K562 (cell line): ENCODE measurements around the gene AFF3. TPM values are rescaled to one million over a fixed set of nuclear protein-coding genes. Genes with fewer than 3 reads are reported as not detected.

Experiments used
- ATAC-seq: fragments of 200-7000 bp; cut with Tn5 transposase; 3 replicates; pipeline ENCODE4 v1.9.1; 2020; ENCODE audit warnings: moderate library complexity
- BruUV-seq: library from RNA; stranded (reverse); fragments of 400-500 nt; replicated peaks from 2 replicates; lab custom pipeline; 2021; lab: Mats Ljungman, UMichigan
- CTCF ChIA-PET: fragments of 300-600 bp; formaldehyde crosslinking; extraction: SDS; loops from one replicate; lab custom pipeline; 2021; ENCODE audit warnings: low intra/inter-chr PET ratio; lab: Yijun Ruan, JAX
- POLR2A ChIA-PET: fragments of 300-600, 350-650 bp; sonication (Branson Sonifier 250); formaldehyde crosslinking; extraction: SDS; loops from one replicate; lab custom pipeline; 2021; ENCODE audit warnings: antibody characterized with exemption, inconsistent platforms; lab: Yijun Ruan, JAX
- DNase-seq, 4 experiments: peaks; one replicate each; pipeline versions ENCODE4 v3.0.0 to v3.0.0-alpha.2; 2011 to 2018; ENCODE audit warnings: low spot score in 3 of 4, mixed read lengths in 3 of 4; ENCODE audit errors: extremely low read depth in 1 of 4
- FAIRE-seq: peaks from 2 replicates; lab custom pipeline; 2011; peaks lifted over from hg19 to GRCh38; lab: Jason Lieb, UNC
- H2AFZ ChIP-seq: 2 replicates; pipeline ENCODE4 v1.6.0; 2011; ENCODE audit warnings: low read depth, low read length, control low read depth, inconsistent platforms
- H3K27ac ChIP-seq: fragments of 200-600 bp; 3 replicates; pipeline ENCODE4 v1.8.0; 2011; ENCODE audit warnings: low read depth, mild to moderate bottlenecking, control low read depth, inconsistent platforms, low read length, moderate library complexity, mixed read lengths; ENCODE audit errors: extremely low read depth
- H3K27me3 ChIP-seq, 2 experiments: fragments of 300-600 bp in 1 of 2; 2 replicates in 1 of 2; 3 replicates in 1 of 2; pipeline versions ENCODE4 v1.6.0 to v1.8.0; 2011; ENCODE audit warnings: inconsistent platforms in 2 of 2, low read length in 2 of 2, mild to moderate bottlenecking in 1 of 2, mixed read lengths in 1 of 2, moderate library complexity in 1 of 2; ENCODE audit not compliant: control insufficient read depth in 2 of 2, insufficient read depth in 2 of 2
- H3K36me3 ChIP-seq: fragments of 300-600 bp; 3 replicates; pipeline ENCODE4 v1.8.0; 2011; ENCODE audit warnings: mild to moderate bottlenecking, low read length, inconsistent platforms; ENCODE audit not compliant: control insufficient read depth, insufficient read depth
- H3K4me1 ChIP-seq, 2 experiments: fragments of 200-600 bp in 1 of 2; replicated peaks in 1 of 2; 2 replicates in 1 of 2; 3 replicates in 1 of 2; pipeline versions ENCODE4 v1.5.1 to v1.8.0; 2011; ENCODE audit warnings: inconsistent platforms in 2 of 2, low read length in 2 of 2, mild to moderate bottlenecking in 1 of 2, mixed read lengths in 1 of 2, moderate library complexity in 1 of 2; ENCODE audit not compliant: control insufficient read depth in 2 of 2, insufficient read depth in 2 of 2
- H3K4me2 ChIP-seq: 2 replicates; pipeline ENCODE4 v1.6.1; 2011; ENCODE audit warnings: low read length, control low read depth, inconsistent platforms, mixed read lengths; ENCODE audit not compliant: insufficient read depth
- H3K4me3 ChIP-seq: fragments of 200-600 bp; sonication (generic), shearing (Covaris generic); 2 replicates; pipeline ENCODE4 v1.5.1; 2016; ENCODE audit warnings: control low read depth, inconsistent platforms
- H3K79me2 ChIP-seq: fragments of 200-600 bp; 3 replicates; pipeline ENCODE4 v1.8.0; 2011; ENCODE audit warnings: low read length, inconsistent platforms; ENCODE audit not compliant: control insufficient read depth, insufficient read depth
- H3K9ac ChIP-seq, 2 experiments: 2 replicates each; pipeline versions ENCODE4 v1.6.0 to v1.6.1; 2011; ENCODE audit warnings: low read depth in 2 of 2, low read length in 2 of 2, control low read depth in 1 of 2, inconsistent platforms in 1 of 2, mild to moderate bottlenecking in 1 of 2, mixed read lengths in 1 of 2; ENCODE audit not compliant: insufficient read depth in 1 of 2
- H3K9me1 ChIP-seq: one replicate; pipeline ENCODE4 v1.6.0; 2011; ENCODE audit warnings: inconsistent platforms, mild to moderate bottlenecking, low read length, moderate library complexity; ENCODE audit not compliant: control insufficient read depth, insufficient read depth
- H3K9me3 ChIP-seq: replicated peaks from 2 replicates; pipeline ENCODE4 v1.5.1; 2011; ENCODE audit warnings: low read depth, low read length, inconsistent platforms; ENCODE audit not compliant: control insufficient read depth, insufficient read depth
- H4K20me1 ChIP-seq: replicated peaks from 2 replicates; pipeline ENCODE4 v1.6.1; 2011; ENCODE audit warnings: low read length, inconsistent platforms, mixed read lengths; ENCODE audit not compliant: control insufficient read depth, insufficient read depth
- DDX20 ChIP-seq: fragments of 450-650 bp; IDR thresholded peaks from 2 replicates; pipeline ENCODE4 v1.6.1; 2016; ENCODE audit warnings: missing genetic modification characterization, low read depth, mild to moderate bottlenecking, missing compliant biosample characterization, moderate library complexity
- EWSR1 ChIP-seq: fragments of 450-650 bp; IDR thresholded peaks from 2 replicates; pipeline ENCODE4 v1.6.1; 2018; ENCODE audit warnings: borderline replicate concordance, mild to moderate bottlenecking, low read depth, moderate library complexity; ENCODE audit not compliant: partially characterized antibody
- FOXK1 ChIP-seq: sonication (generic); formaldehyde crosslinking; IDR thresholded peaks from 2 replicates; pipeline ENCODE4 v1.8.0; 2022; ENCODE audit warnings: missing genetic modification reagents, mild to moderate bottlenecking, borderline replicate concordance
- FOXK2 ChIP-seq, 2 experiments: fragments of 450-650 bp; IDR thresholded peaks in 1 of 2; conservative IDR thresholded peaks in 1 of 2; 2 replicates each; pipeline ENCODE4 v1.6.1; 2016; ENCODE audit warnings: low read depth in 2 of 2, mild to moderate bottlenecking in 1 of 2
- ZNF644 ChIP-seq: fragments of 200-800 bp; sonication (Bioruptor generic); IDR thresholded peaks from 2 replicates; pipeline ENCODE4 v1.6.1; 2016; ENCODE audit warnings: low read depth, missing genetic modification characterization, missing compliant biosample characterization
- ZNF717 ChIP-seq: fragments of 250-450 bp; sonication (Bioruptor Pico); IDR thresholded peaks from 2 replicates; pipeline ENCODE4 v1.5.0; 2021
- WGBS: fragments of 100-300 bp; shearing (Covaris generic); methylation state at CpG from one replicate; pipeline ENCODE4 v1.1.6; 2016; ENCODE audit warnings: low coverage, mixed read lengths; ENCODE audit not compliant: insufficient coverage; ENCODE audit errors: missing lambda C conversion rate; 5-methylcytosine and 5-hydroxymethylcytosine counted together
- in situ Hi-C: fragments of 300-500 bp; cut with MboI; formaldehyde crosslinking; loops from 4 replicates; pipeline ENCODE4 v1.15.0; 2018; ENCODE audit warnings: inconsistent platforms, mixed read lengths
- intact Hi-C: fragments of 100-400 bp; cut with micrococcal nuclease; formaldehyde crosslinking; loops from 2 replicates; pipeline ENCODE4 v1.14.2; 2022
- polyA plus RNA-seq, 8 experiments: library from polyadenylated mRNA; depleted of rRNA in 4 of 8; stranded (reverse) in 5 of 8; unstranded in 3 of 8; fragments of >200 nt; fragmentation: Nextera tagmentation in 2 of 8; fragmentation: Illumina TruSeq in 1 of 8; extraction: Ambion mirVana in 2 of 8; extraction: Trizol in 1 of 8; gene quantifications; 2 replicates each; pipeline versions ENCODE4 v1.2.1 to v1.2.3, GENCODE V29; 2011 to 2014; ENCODE audit warnings: inconsistent platforms in 1 of 8, missing spikeins in 1 of 8
- total RNA-seq, 7 experiments: library from RNA; depleted of rRNA in 6 of 7; stranded (reverse); fragments of >200 nt in 6 of 7; fragmentation: Illumina TruSeq in 2 of 7; extraction: Trizol in 2 of 7; gene quantifications; 2 replicates each; pipeline versions ENCODE4 v1.2.1 to v1.2.3, GENCODE V29; 2011 to 2021; ENCODE audit warnings: low replicate concordance in 1 of 7
- TF ChIP-seq, protein P1 (sequence below): fragments of 250-450 bp; sonication (Bioruptor Pico); IDR thresholded peaks from 2 replicates; pipeline ENCODE4 v1.4.0; 2020; ENCODE audit warnings: mild to moderate bottlenecking, moderate library complexity, borderline replicate concordance
- TF ChIP-seq, protein P2 (sequence below): sonication (generic); formaldehyde crosslinking; IDR thresholded peaks from 2 replicates; pipeline ENCODE4 v1.8.0; 2022; ENCODE audit warnings: missing genetic modification reagents, mild to moderate bottlenecking, borderline replicate concordance
- TF ChIP-seq, protein P3 (sequence below): fragments of 450-650 bp; formaldehyde crosslinking; IDR thresholded peaks from 2 replicates; pipeline ENCODE4 v1.4.0; 2022; ENCODE audit warnings: mild to moderate bottlenecking, moderate library complexity

AFF3 gene
- total and polyA plus RNA-seq, 9 of the 15 experiments (the other 6 are each of a cell fraction or from before 2014, with no cell fraction given) = 0.02 to 0.11 TPM; not detected in 7

DNA sequence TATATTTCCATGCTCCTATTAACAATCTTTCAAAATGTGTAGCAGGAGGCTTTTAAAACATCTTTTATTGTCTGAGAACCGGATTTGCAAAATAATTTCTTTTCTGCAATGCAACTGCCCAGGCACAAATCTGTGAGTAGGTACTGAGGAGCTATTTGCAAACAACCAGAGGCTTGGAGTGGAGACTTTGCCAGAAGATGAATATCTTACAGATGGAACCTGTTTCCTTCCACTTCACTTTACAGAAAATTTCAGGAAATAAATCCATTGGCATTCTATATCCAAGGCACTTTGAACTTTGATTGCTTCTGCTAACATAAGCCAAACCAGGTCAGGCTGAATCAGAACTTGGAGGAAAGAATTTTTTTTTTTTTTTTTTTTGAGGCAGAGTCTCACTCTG is 415.2 kb downstream of the AFF3 start (continued):
- TF ChIP-seq, protein P1, sequence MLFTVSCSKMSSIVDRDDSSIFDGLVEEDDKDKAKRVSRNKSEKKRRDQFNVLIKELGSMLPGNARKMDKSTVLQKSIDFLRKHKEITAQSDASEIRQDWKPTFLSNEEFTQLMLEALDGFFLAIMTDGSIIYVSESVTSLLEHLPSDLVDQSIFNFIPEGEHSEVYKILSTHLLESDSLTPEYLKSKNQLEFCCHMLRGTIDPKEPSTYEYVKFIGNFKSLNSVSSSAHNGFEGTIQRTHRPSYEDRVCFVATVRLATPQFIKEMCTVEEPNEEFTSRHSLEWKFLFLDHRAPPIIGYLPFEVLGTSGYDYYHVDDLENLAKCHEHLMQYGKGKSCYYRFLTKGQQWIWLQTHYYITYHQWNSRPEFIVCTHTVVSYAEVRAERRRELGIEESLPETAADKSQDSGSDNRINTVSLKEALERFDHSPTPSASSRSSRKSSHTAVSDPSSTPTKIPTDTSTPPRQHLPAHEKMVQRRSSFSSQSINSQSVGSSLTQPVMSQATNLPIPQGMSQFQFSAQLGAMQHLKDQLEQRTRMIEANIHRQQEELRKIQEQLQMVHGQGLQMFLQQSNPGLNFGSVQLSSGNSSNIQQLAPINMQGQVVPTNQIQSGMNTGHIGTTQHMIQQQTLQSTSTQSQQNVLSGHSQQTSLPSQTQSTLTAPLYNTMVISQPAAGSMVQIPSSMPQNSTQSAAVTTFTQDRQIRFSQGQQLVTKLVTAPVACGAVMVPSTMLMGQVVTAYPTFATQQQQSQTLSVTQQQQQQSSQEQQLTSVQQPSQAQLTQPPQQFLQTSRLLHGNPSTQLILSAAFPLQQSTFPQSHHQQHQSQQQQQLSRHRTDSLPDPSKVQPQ (CRISPR knock-in tag) = no peak
- TF ChIP-seq ZNF644 (tag) (no peak), FOXK1 (CRISPR knock-in tag) (no peak), EWSR1 (no peak), ZNF717 (CRISPR knock-in tag) (no peak)
- TF ChIP-seq, protein P2, sequence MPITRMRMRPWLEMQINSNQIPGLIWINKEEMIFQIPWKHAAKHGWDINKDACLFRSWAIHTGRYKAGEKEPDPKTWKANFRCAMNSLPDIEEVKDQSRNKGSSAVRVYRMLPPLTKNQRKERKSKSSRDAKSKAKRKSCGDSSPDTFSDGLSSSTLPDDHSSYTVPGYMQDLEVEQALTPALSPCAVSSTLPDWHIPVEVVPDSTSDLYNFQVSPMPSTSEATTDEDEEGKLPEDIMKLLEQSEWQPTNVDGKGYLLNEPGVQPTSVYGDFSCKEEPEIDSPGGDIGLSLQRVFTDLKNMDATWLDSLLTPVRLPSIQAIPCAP = no peak

DNA sequence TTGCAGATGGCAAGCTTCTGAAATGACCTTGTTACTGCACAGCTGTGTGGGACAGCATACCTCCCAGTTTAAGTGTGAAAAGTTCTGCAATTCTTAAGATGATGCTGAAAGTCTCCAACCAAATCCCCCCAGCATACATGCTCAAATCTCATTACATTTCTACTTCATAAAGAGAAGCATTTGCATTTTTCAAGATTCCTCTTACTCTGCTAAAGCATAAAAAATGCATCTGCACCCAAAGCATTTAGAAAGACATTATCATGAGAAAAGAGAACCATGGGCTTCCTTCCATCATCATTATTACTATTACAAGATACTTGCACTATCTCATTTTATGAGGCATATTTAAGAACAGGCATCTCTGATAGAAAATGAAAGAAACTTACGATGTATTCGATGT is 415.7 kb downstream of the AFF3 start:
- H3K27me3 ChIP-seq = no peaks in the 10 kb centered on the region; a peak in 1 of 5 replicates
- no peak overlapping the region for H2AFZ ChIP-seq
- peaks cover 2% of the 10 kb centered on the region; the same call in 1 of the 2 replicates for H3K9me3 ChIP-seq
- no peak overlapping the region for H3K4me3 ChIP-seq
- H3K4me1 ChIP-seq = no peaks in the 10 kb centered on the region
- no TSS peak for BruUV-seq
- H3K36me3 ChIP-seq = no peaks in the 10 kb centered on the region
- H3K79me2 ChIP-seq = no peaks in the 10 kb centered on the region
- in situ Hi-C loops (no loop called here), intact Hi-C loops (loop anchor here (10.0 kb wide), 1 partner anchor 518 kb away; no protein-coding TSS in a partner anchor)
- ChIA-PET CTCF (no interaction called here), POLR2A (no interaction called here)
- no peak overlapping the region for H3K4me2 ChIP-seq
- FAIRE-seq = no peak
- no peak for ATAC-seq
- no peaks in the 10 kb centered on the region for H4K20me1 ChIP-seq
- DNase-seq = no peak
- H3K9ac ChIP-seq = no peak overlapping the region
- no peaks in the 10 kb centered on the region for H3K9me1 ChIP-seq
- no peak overlapping the region for H3K27ac ChIP-seq
- 11% methylated on average over 2 of the region's 2 CpGs for WGBS
- TF ChIP-seq, protein P3, sequence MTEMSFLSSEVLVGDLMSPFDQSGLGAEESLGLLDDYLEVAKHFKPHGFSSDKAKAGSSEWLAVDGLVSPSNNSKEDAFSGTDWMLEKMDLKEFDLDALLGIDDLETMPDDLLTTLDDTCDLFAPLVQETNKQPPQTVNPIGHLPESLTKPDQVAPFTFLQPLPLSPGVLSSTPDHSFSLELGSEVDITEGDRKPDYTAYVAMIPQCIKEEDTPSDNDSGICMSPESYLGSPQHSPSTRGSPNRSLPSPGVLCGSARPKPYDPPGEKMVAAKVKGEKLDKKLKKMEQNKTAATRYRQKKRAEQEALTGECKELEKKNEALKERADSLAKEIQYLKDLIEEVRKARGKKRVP (CRISPR knock-in tag) = no peak
- TF ChIP-seq FOXK2 (conservative IDR thresholded peaks at IDR 0.05 in 1 of 2, IDR thresholded peaks at IDR 0.05 in 1 of 2; ENCODE audit: low read depth in 2 of 2) (no peak), DDX20 (no peak)
